ENCODE results near the gene SPTB. TPM values are rescaled to one million over a fixed set of nuclear protein-coding genes. Genes with fewer than 3 reads are reported as not detected.

The SPTB gene
- total RNA-seq, 1 donor from 2014 or later: 16.7 TPM

- no peak for DNase-seq (ENCODE audit: low spot score in 2 of 2)
- FAIRE-seq: no peak
Observed at GRCh38 chr14:64769096-64770020, 110.3 kb downstream of the SPTB start.

GRCh38 chr14:64768401-64769095 is 111.2 kb downstream of the SPTB start:
- FAIRE-seq: no peak
- DNase-seq (ENCODE audit: low spot score in 2 of 2): no peak

- FAIRE-seq (no peak), DNase-seq (ENCODE audit: low spot score in 2 of 2) (no peak)
Observed at GRCh38 chr14:64767215-64767964, 112.3 kb downstream of the SPTB start.

GRCh38 chr14:64766430-64767151 is 113.1 kb downstream of the SPTB start:
- FAIRE-seq (no peak), DNase-seq (ENCODE audit: low spot score in 2 of 2) (no peak)

GRCh38 chr14:64765740-64766302 is 113.9 kb downstream of the SPTB start:
- DNase-seq (ENCODE audit: low spot score in 2 of 2) (no peak), FAIRE-seq (no peak)

GRCh38 chr14:64764641-64765520 is 114.8 kb downstream of the SPTB start:
- no peak for FAIRE-seq
- DNase-seq (ENCODE audit: low spot score in 2 of 2): peak; percentile 73 to 80

- DNase-seq (ENCODE audit: low spot score in 2 of 2) (peak in 1 of 2 donors; percentile 46), FAIRE-seq (no peak)
Observed at GRCh38 chr14:64763801-64764621, 115.7 kb downstream of the SPTB start.

- no peak for FAIRE-seq
- DNase-seq (ENCODE audit: low spot score in 2 of 2): no peak
Observed at GRCh38 chr14:64763085-64763782, 116.5 kb downstream of the SPTB start.

GRCh38 chr14:64762044-64763034 is 117.4 kb downstream of the SPTB start:
- no peak for FAIRE-seq

GRCh38 chr14:64761441-64762043 is 118.2 kb downstream of the SPTB start:
- FAIRE-seq: no peak
- DNase-seq (ENCODE audit: low spot score in 2 of 2): no peak

More at GRCh38 chr14:64762044-64763034, 117.4 kb downstream of the SPTB start:
- DNase-seq (ENCODE audit: low spot score in 2 of 2): peak in 1 of 2 donors; percentile 71

GRCh38 chr14:64760916-64761315 is 118.8 kb downstream of the SPTB start:
- no peak for FAIRE-seq
- DNase-seq (ENCODE audit: low spot score in 2 of 2): no peak

GRCh38 chr14:64760146-64760755 is 119.5 kb downstream of the SPTB start:
- DNase-seq (ENCODE audit: low spot score in 2 of 2): no peak
- no peak for FAIRE-seq

- FAIRE-seq: no peak
- no peak for DNase-seq (ENCODE audit: low spot score in 2 of 2)
Observed at GRCh38 chr14:64759555-64759938, 120.2 kb downstream of the SPTB start.

- no peak for FAIRE-seq
- no peak for DNase-seq (ENCODE audit: low spot score in 2 of 2)
Observed at GRCh38 chr14:64758691-64759554, 120.8 kb downstream of the SPTB start.

All from frontal cortex (tissue), 4 donors.